Gastroesophageal sphincter (tissue), 4 donors: ENCODE results near the gene GPATCH3. TPM values are rescaled to one million over a fixed set of nuclear protein-coding genes. Genes with fewer than 3 reads are reported as not detected.

Source experiments
- ATAC-seq: fragments of 150-250 bp; one replicate; pipeline ENCODE4 v1.9.1; 2016; ENCODE audit warnings: mild to moderate bottlenecking, moderate library complexity
- H3K27ac ChIP-seq, 4 donors: fragments of 200-600 bp; sonication (generic) in 3 of 4; 1 replicate in 3 of 4; 2 replicates in 1 of 4; pipeline ENCODE4 v1.5.1; 2016 to 2019
- H3K27me3 ChIP-seq: fragments of 200-600 bp; sonication (generic); one replicate; pipeline ENCODE4 v1.5.1; 2019
- H3K36me3 ChIP-seq, 2 donors: fragments of 200-600 bp; sonication (generic); one replicate each; pipeline ENCODE4 v1.5.1; 2019; ENCODE audit warnings: control low read depth in 1 of 2
- H3K4me1 ChIP-seq, 3 donors: fragments of 200-600 bp; sonication (generic); 1 replicate in 2 of 3; 2 replicates in 1 of 3; pipeline ENCODE4 v1.5.1; 2016 to 2019; ENCODE audit warnings: control low read depth in 2 of 3
- H3K4me3 ChIP-seq, 2 donors: fragments of 200-600 bp; sonication (generic); one replicate each; pipeline ENCODE4 v1.5.1; 2019; ENCODE audit warnings: mild to moderate bottlenecking in 1 of 2, moderate library complexity in 1 of 2
- H3K9me3 ChIP-seq, 3 donors: fragments of 200-600 bp; sonication (generic); one replicate each; pipeline ENCODE4 v1.5.1; 2017 to 2019; ENCODE audit warnings: control low read depth in 2 of 3
- EP300 ChIP-seq: sonication (generic); formaldehyde crosslinking; IDR thresholded peaks from one replicate; pipeline ENCODE4 v1.6.1; 2017; ENCODE audit warnings: antibody characterized with exemption, mild to moderate bottlenecking
- POLR2A ChIP-seq, 2 donors: fragments of 450-650 bp; IDR thresholded peaks; one replicate each; pipeline ENCODE4 v1.6.1; 2017; ENCODE audit warnings: antibody characterized with exemption in 2 of 2, mild to moderate bottlenecking in 2 of 2, moderate library complexity in 1 of 2
- POLR2AphosphoS5 ChIP-seq: sonication (generic); formaldehyde crosslinking; IDR thresholded peaks from one replicate; pipeline ENCODE4 v1.6.1; 2017; ENCODE audit warnings: antibody characterized with exemption
- WGBS, 2 donors: methylation state at CpG; one replicate each; pipeline ENCODE4 v1.1.5; 2018; ENCODE audit warnings: low coverage in 1 of 2; 5-methylcytosine and 5-hydroxymethylcytosine counted together
- total RNA-seq, 4 donors: library from RNA; depleted of rRNA; stranded (reverse); fragments of >200 nt; gene quantifications; one replicate each; pipeline ENCODE4 v1.1.0, GENCODE V29; 2016
- TF ChIP-seq, protein P1 (sequence below), 4 experiments: fragments of 200-600 bp in 2 of 4; fragments of 450-650 bp in 2 of 4; sonication (generic) in 1 of 4; IDR thresholded peaks; one replicate each; pipeline ENCODE4 v1.5.1; 2017 to 2019; ENCODE audit warnings: antibody characterized with exemption in 4 of 4, mild to moderate bottlenecking in 2 of 4, moderate library complexity in 2 of 4

GPATCH3 gene
- total RNA-seq, 4 donors from 2014 or later: 5.1 to 21.6 (median 14.4) TPM

DNA sequence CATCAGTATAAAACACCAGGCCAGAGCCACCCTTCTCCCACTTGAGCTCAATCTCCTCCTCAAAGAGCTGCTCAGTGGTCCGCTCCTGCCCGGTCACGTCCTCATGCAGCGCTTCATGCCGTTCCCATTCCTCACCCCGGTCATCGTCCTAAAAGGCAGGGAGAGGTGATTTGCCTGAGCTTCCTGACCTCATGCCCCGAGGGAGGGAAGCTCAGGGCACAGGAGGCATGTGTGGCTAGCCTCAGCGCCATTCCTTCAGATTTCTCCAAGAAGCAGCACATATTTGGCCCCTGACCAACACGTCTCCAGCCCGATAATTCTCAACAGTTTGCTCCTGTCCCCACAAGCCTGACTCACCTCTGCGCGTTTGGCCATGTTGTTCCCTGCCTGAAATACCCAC, 6.0 kb downstream of the GPATCH3 start:
- no peak for ATAC-seq
- TF ChIP-seq, protein P1, sequence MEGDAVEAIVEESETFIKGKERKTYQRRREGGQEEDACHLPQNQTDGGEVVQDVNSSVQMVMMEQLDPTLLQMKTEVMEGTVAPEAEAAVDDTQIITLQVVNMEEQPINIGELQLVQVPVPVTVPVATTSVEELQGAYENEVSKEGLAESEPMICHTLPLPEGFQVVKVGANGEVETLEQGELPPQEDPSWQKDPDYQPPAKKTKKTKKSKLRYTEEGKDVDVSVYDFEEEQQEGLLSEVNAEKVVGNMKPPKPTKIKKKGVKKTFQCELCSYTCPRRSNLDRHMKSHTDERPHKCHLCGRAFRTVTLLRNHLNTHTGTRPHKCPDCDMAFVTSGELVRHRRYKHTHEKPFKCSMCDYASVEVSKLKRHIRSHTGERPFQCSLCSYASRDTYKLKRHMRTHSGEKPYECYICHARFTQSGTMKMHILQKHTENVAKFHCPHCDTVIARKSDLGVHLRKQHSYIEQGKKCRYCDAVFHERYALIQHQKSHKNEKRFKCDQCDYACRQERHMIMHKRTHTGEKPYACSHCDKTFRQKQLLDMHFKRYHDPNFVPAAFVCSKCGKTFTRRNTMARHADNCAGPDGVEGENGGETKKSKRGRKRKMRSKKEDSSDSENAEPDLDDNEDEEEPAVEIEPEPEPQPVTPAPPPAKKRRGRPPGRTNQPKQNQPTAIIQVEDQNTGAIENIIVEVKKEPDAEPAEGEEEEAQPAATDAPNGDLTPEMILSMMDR (IDR thresholded peaks at IDR 0.05): no peak
- no peak for TF ChIP-seq POLR2AphosphoS5
- Histone ChIP-seq H3K4me3 (no peak overlapping the region), H3K9me3 (no peaks in the 10 kb centered on the region), H3K27me3 (no peaks in the 10 kb centered on the region), H3K27ac (no peak overlapping the region), H3K36me3 (peaks cover 0 to 81% of the 10 kb centered on the region in 2 donors), H3K4me1 (peaks cover 2 to 35% (median 12%) of the 10 kb centered on the region in 3 donors)
- WGBS, 2 donors: 83 to 87% methylated on average over 3 to 12 of the region's 13 CpGs

DNA sequence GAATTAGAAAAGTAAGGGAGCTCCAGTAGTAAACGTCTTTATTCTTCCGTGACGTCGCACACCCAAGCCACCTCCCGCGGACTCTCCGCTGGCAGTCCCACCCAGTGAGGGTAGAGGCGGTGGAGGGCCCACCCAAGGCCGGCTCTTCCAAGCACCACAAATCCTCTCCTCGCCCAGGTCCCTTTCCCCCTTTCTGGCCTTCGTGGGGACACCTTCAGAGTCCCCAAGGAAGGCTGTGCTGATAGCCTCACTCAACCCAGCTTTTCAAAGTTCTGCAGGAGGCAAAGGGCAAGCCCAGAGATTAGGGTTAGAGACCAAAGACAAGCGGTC, 9.8 kb downstream of the GPATCH3 start:
- TF ChIP-seq POLR2A (IDR thresholded peaks at IDR 0.05) (no peak), POLR2AphosphoS5 (no peak), EP300 (no peak)
- TF ChIP-seq, protein P1 (IDR thresholded peaks at IDR 0.05): no peak
- no peaks in the 10 kb centered on the region for H3K9me3 ChIP-seq
- H3K36me3 ChIP-seq: peaks cover 0 to 82% of the 10 kb centered on the region in 2 donors
- H3K27ac ChIP-seq: peak overlapping the region; percentile 79 to 98 (median 90)
- H3K27me3 ChIP-seq: no peaks in the 10 kb centered on the region
- peaks cover 3 to 41% (median 17%) of the 10 kb centered on the region in 3 donors for H3K4me1 ChIP-seq
- peak overlapping the region; percentile 67 to 96 for H3K4me3 ChIP-seq
- 2 to 14% methylated on average over 2 to 10 of the region's 12 CpGs for WGBS, 2 donors
- peak; percentile 32 for ATAC-seq

DNA sequence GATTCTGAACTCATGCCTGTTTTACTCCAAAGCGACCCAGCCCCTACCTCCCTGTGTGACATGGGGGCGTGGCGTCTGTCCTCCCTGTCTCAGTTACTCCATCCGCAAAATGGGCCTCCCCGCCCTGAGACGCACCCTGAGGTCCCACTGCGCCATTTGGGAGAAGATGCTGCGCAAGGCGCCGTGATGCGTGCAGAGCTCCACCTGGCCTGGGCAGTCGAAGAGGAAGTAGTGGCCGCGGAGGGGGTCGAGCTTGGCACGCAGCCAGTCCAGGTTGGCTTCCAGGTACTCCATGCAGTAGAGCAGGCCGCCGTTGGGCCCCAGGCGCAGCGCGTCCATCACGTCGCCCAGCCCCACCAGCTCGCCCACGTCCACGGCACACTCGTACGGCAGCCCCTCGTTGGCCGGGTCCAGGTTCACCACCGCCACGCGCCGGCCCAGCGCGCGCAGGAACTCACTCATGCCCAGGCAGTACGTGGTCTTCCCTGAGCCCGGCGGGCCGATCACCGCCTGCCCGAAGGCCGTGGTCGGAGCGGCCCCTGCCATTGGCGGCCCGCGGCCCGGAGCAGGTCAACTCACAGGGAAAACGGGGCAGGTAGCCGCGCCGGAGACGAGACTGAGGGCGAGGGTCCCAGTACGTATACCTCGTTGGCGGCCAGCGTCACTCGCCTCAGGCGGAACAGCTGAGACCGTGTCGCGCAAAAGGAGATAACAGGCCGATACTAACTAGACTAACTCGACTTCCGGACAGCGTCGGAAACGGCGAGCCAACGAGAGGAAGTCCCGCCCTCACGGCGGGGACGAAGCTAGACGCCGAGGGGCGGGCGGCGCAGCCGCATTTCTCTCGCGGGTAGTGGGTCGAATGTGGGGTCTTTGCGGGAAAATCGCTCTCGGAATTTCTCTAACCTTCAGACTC, 10.5 kb downstream of the GPATCH3 start, which contains the start of gene GPN2:
TSS of gene GPN2 (minus strand) at position 733 of the 916 bp plus-strand sequence. CDS start at position 546, 187 bp downstream.
- Histone ChIP-seq H3K9me3 (no peaks in the 10 kb centered on the region), H3K4me3 (peak within 1 kb of the TSS; percentile 67 to 96), H3K36me3 (peaks cover 0 to 82% of the 10 kb centered on the region in 2 donors), H3K27me3 (no peaks in the 10 kb centered on the region), H3K27ac (peak within 1 kb of the TSS; percentile 79 to 98 (median 90)), H3K4me1 (peaks cover 3 to 38% (median 17%) of the 10 kb centered on the region in 3 donors)
- WGBS, 2 donors: 1 to 3% methylated on average over 8 to 21 of the region's 89 CpGs
- TF ChIP-seq POLR2A (IDR thresholded peaks at IDR 0.05) (peak; percentile 58 to 64), EP300 (no peak), POLR2AphosphoS5 (peak; percentile 89)
- TF ChIP-seq, protein P1 (IDR thresholded peaks at IDR 0.05): no peak
- ATAC-seq: peak; percentile 89

DNA sequence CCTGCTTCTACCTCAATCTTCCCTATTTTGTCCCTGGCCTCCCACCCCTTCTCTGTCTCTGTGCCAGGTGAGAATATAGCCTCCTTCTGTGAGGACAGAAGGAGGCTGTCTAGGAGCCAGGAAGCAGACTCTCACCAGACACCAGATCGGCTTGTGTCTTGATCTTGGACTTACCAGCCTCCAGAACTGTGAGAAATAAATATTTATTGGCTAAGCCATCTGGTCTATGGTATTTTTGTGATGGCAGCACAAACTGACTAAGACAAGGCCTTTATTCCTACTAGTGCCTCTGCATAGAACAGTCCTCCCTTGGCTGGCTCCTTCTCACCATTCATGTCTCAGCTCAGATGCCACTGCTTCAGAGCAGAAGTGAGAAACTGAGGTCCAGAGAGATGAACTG, 12.0 kb downstream of the GPATCH3 start:
- TF ChIP-seq, protein P1 (IDR thresholded peaks at IDR 0.05): no peak
- TF ChIP-seq POLR2AphosphoS5: no peak
- TF ChIP-seq POLR2A (IDR thresholded peaks at IDR 0.05): no peak
- TF ChIP-seq EP300: no peak
- H3K4me3 ChIP-seq: no peak overlapping the region
- ATAC-seq: no peak
- H3K27ac ChIP-seq: no peak overlapping the region
- WGBS, 2 donors: 100% methylated on average over 1 of the region's 1 CpG; no CpG with 5 or more reads in 1 of the 2 donors
- no peaks in the 10 kb centered on the region for H3K9me3 ChIP-seq
- peaks cover 3 to 35% (median 17%) of the 10 kb centered on the region in 3 donors for H3K4me1 ChIP-seq
- no peaks in the 10 kb centered on the region for H3K27me3 ChIP-seq
- H3K36me3 ChIP-seq: peaks cover 0 to 82% of the 10 kb centered on the region in 2 donors
